Liver (tissue), 9 donors: ENCODE results near the gene P2RY14. TPM values are rescaled to one million over a fixed set of nuclear protein-coding genes. Genes with fewer than 3 reads are reported as not detected.
"Not testable (repeated sequence)": the region's sequence is repeated elsewhere in the genome, so short reads cannot be mapped to it uniquely, and the experiment has no call there.

ENCODE experiments used
- DNase-seq: peaks from one replicate; pipeline ENCODE4 v3.0.0-alpha.2; 2017; ENCODE audit warnings: low spot score
- H3K27ac ChIP-seq, 2 donors: one replicate each; pipeline ENCODE4 v1.7.0; 2013; ENCODE audit warnings: inconsistent platforms in 2 of 2, low read length in 2 of 2, control low read depth in 1 of 2, low read depth in 1 of 2, mild to moderate bottlenecking in 1 of 2
- H3K27me3 ChIP-seq, 4 donors: one replicate each; pipeline versions ENCODE4 v1.6.1 to v1.7.0; 2013; ENCODE audit warnings: low read length in 3 of 4, inconsistent platforms in 1 of 4, mild to moderate bottlenecking in 1 of 4, moderate library complexity in 1 of 4; ENCODE audit not compliant: control insufficient read depth in 4 of 4, insufficient read depth in 4 of 4
- H3K36me3 ChIP-seq, 4 donors: one replicate each; pipeline versions ENCODE4 v1.6.1 to v1.7.0; 2013; ENCODE audit warnings: low read length in 3 of 4, mild to moderate bottlenecking in 3 of 4, low read depth in 1 of 4, moderate library complexity in 1 of 4; ENCODE audit not compliant: control insufficient read depth in 4 of 4, insufficient read depth in 3 of 4
- H3K4me1 ChIP-seq, 4 donors: one replicate each; pipeline versions ENCODE4 v1.6.1 to v1.7.0; 2013; ENCODE audit warnings: low read length in 3 of 4, mild to moderate bottlenecking in 3 of 4, moderate library complexity in 1 of 4; ENCODE audit not compliant: control insufficient read depth in 4 of 4, insufficient read depth in 4 of 4
- H3K4me3 ChIP-seq, 3 donors: one replicate each; pipeline versions ENCODE4 v1.6.1 to v1.7.0; 2013; ENCODE audit warnings: low read length in 3 of 3, control low read depth in 1 of 3, low read depth in 1 of 3, mild to moderate bottlenecking in 1 of 3
- H3K9ac ChIP-seq, 2 donors: one replicate each; pipeline ENCODE4 v1.7.0; 2013; ENCODE audit warnings: low read length in 2 of 2, mild to moderate bottlenecking in 2 of 2, moderate library complexity in 2 of 2, control low read depth in 1 of 2, low read depth in 1 of 2
- H3K9me3 ChIP-seq, 4 donors: one replicate each; pipeline versions ENCODE4 v1.6.1 to v1.7.0; 2013; ENCODE audit warnings: low read length in 3 of 4; ENCODE audit not compliant: control insufficient read depth in 4 of 4
- ATF3 ChIP-seq: IDR thresholded peaks from 2 replicates; pipeline ENCODE4 v1.6.1; 2016; ENCODE audit warnings: antibody characterized with exemption
- CTCF ChIP-seq: fragments of 150-350 bp; IDR thresholded peaks from 2 replicates; pipeline ENCODE4 v1.5.1; 2017; ENCODE audit warnings: improper control_type of control experiment, low read depth, low read length; ENCODE audit not compliant: missing input control
- EGR1 ChIP-seq, 2 donors: IDR thresholded peaks; 2 replicates each; pipeline ENCODE4 v1.6.1; 2016 to 2018; ENCODE audit warnings: antibody characterized with exemption in 2 of 2, low read depth in 2 of 2
- FOXA2 ChIP-seq: IDR thresholded peaks from 2 replicates; pipeline ENCODE4 v1.6.1; 2016; ENCODE audit warnings: antibody characterized with exemption
- GABPA ChIP-seq, 2 donors: IDR thresholded peaks in 1 of 2; conservative IDR thresholded peaks in 1 of 2; 2 replicates each; pipeline ENCODE4 v1.6.1; 2016; ENCODE audit warnings: antibody characterized with exemption in 2 of 2, mild to moderate bottlenecking in 1 of 2, moderate library complexity in 1 of 2
- HNF4A ChIP-seq, 2 donors: conservative IDR thresholded peaks; 2 replicates each; pipeline ENCODE4 v1.6.1; 2016; ENCODE audit warnings: antibody characterized with exemption in 2 of 2, mild to moderate bottlenecking in 2 of 2
- HNF4G ChIP-seq: IDR thresholded peaks from 2 replicates; pipeline ENCODE4 v1.6.1; 2016; ENCODE audit warnings: antibody characterized with exemption
- JUND ChIP-seq, 2 donors: IDR thresholded peaks; 2 replicates each; pipeline ENCODE4 v1.6.1; 2016; ENCODE audit warnings: antibody characterized with exemption in 2 of 2
- MAX ChIP-seq: IDR thresholded peaks from 2 replicates; pipeline ENCODE4 v1.6.1; 2016; ENCODE audit warnings: antibody characterized with exemption
- NR2F2 ChIP-seq: IDR thresholded peaks from 2 replicates; pipeline ENCODE4 v1.6.1; 2016; ENCODE audit warnings: antibody characterized with exemption
- RAD21 ChIP-seq, 2 donors: IDR thresholded peaks; 2 replicates each; pipeline ENCODE4 v1.6.1; 2016; ENCODE audit warnings: antibody characterized with exemption in 2 of 2, mild to moderate bottlenecking in 2 of 2
- REST ChIP-seq: IDR thresholded peaks from 2 replicates; pipeline ENCODE4 v1.6.1; 2016; ENCODE audit warnings: antibody characterized with exemption, mild to moderate bottlenecking
- RXRA ChIP-seq, 2 donors: IDR thresholded peaks; 2 replicates each; pipeline ENCODE4 v1.6.1; 2017 to 2018; ENCODE audit warnings: antibody characterized with exemption in 2 of 2, mild to moderate bottlenecking in 1 of 2
- SP1 ChIP-seq: IDR thresholded peaks from 2 replicates; pipeline ENCODE4 v1.6.1; 2018; ENCODE audit warnings: antibody characterized with exemption, mild to moderate bottlenecking
- TAF1 ChIP-seq: conservative IDR thresholded peaks from 2 replicates; pipeline ENCODE4 v1.6.1; 2016; ENCODE audit warnings: antibody characterized with exemption, mild to moderate bottlenecking
- YY1 ChIP-seq: IDR thresholded peaks from 2 replicates; pipeline ENCODE4 v1.6.1; 2016; ENCODE audit warnings: antibody characterized with exemption, mild to moderate bottlenecking
- ZBTB33 ChIP-seq: IDR thresholded peaks from 2 replicates; pipeline ENCODE4 v1.6.1; 2016; ENCODE audit warnings: antibody characterized with exemption
- WGBS: extraction: QIAGEN DNeasy Blood & Tissue Kit; methylation state at CpG from one replicate; pipeline ENCODE4 v1.1.7; 2013; 5-methylcytosine and 5-hydroxymethylcytosine counted together
- polyA plus RNA-seq, 2 donors: library from polyadenylated mRNA; stranded (reverse) in 1 of 2; unstranded in 1 of 2; fragments of 200-250 nt in 1 of 2; fragments of >200 nt in 1 of 2; fragmentation: Nextera tagmentation in 1 of 2; extraction: Ambion mirVana in 1 of 2; gene quantifications; one replicate each; pipeline versions ENCODE4 v1.2.1 to v1.2.3, GENCODE V29; 2013 to 2015
- total RNA-seq, 2 donors: library from RNA; depleted of rRNA; stranded (reverse); fragments of >200 nt; gene quantifications; one replicate each; pipeline ENCODE4 v1.2.3, GENCODE V29; 2014
- donor health status: healthy.
- donor health status: healthy.
- donor health status: healthy.
- donor health status: healthy.
- donor health status: healthy.

Gene P2RY14
- total and polyA plus RNA-seq, 4 donors, result 0.10 to 0.37 (median 0.22) TPM

- 62% methylated on average over 5 of the region's 5 CpGs for WGBS
- TF ChIP-seq EGR1 (IDR thresholded peaks at IDR 0.05; ENCODE audit: low read depth in 2 of 2) (no peak), ZBTB33 (no peak), NR2F2 (no peak), CTCF (no peak), GABPA (IDR thresholded peaks at IDR 0.05 in 1 of 2, conservative IDR thresholded peaks at IDR 0.05 in 1 of 2) (no peak), FOXA2 (no peak), JUND (IDR thresholded peaks at IDR 0.05) (no peak), YY1 (no peak), HNF4G (no peak), MAX (no peak), TAF1 (no peak), RXRA (IDR thresholded peaks at IDR 0.05) (no peak)
- Histone ChIP-seq H3K27ac (no peak overlapping the region), H3K9me3 (no peaks in the 10 kb centered on the region), H3K4me1 (peaks cover 0 to 11% (median 4%) of the 10 kb centered on the region in 4 donors), H3K4me3 (no peak overlapping the region), H3K27me3 (no peaks in the 10 kb centered on the region), H3K36me3 (no peaks in the 10 kb centered on the region), H3K9ac (no peak overlapping the region)
- no peak for DNase-seq
These were observed 107.1 kb downstream of the P2RY14 start for GRCh38 chr3:151171145-151171757.

GRCh38 chr3:151169948-151170679 lies 108.2 kb downstream of the P2RY14 start:
- H3K4me1 ChIP-seq, H3K9me3 ChIP-seq, H3K27me3 ChIP-seq, H3K4me3 ChIP-seq, H3K36me3 ChIP-seq, H3K27ac ChIP-seq, H3K9ac ChIP-seq, DNase-seq: not testable (repeated sequence)
- 80% methylated on average over 9 of the region's 9 CpGs for WGBS

- H3K4me1 ChIP-seq, result no peaks in the 10 kb centered on the region
- no peak overlapping the region for H3K27ac ChIP-seq
- H3K27me3 ChIP-seq, result no peaks in the 10 kb centered on the region
- H3K9me3 ChIP-seq, result no peaks in the 10 kb centered on the region
- DNase-seq, result no peak
- 85% methylated on average over 9 of the region's 9 CpGs for WGBS
- H3K36me3 ChIP-seq, result no peaks in the 10 kb centered on the region
- no peak overlapping the region for H3K4me3 ChIP-seq
- H3K9ac ChIP-seq, result no peak overlapping the region
- TF ChIP-seq EGR1 (IDR thresholded peaks at IDR 0.05; ENCODE audit: low read depth in 2 of 2), result no peak
- TF ChIP-seq HNF4G, result no peak
- no peak for TF ChIP-seq SP1
- no peak for TF ChIP-seq GABPA (IDR thresholded peaks at IDR 0.05 in 1 of 2, conservative IDR thresholded peaks at IDR 0.05 in 1 of 2)
- no peak for TF ChIP-seq FOXA2
- TF ChIP-seq RXRA (IDR thresholded peaks at IDR 0.05), result no peak
- no peak for TF ChIP-seq REST
- no peak for TF ChIP-seq NR2F2
- no peak for TF ChIP-seq JUND (IDR thresholded peaks at IDR 0.05)
- no peak for TF ChIP-seq ATF3
- TF ChIP-seq RAD21 (IDR thresholded peaks at IDR 0.05), result no peak
- TF ChIP-seq HNF4A (conservative IDR thresholded peaks at IDR 0.05), result no peak
These were observed 108.9 kb downstream of the P2RY14 start for GRCh38 chr3:151169262-151169947.
